Measurements from ENCODE around the gene LRRC45. TPM values are rescaled to one million over a fixed set of nuclear protein-coding genes. Genes with fewer than 3 reads are reported as not detected.

LRRC45 gene
- total and polyA plus RNA-seq, 2 of the 4 experiments (the other 2 are of a cell fraction) = 7.2 to 10.2 TPM

DNA sequence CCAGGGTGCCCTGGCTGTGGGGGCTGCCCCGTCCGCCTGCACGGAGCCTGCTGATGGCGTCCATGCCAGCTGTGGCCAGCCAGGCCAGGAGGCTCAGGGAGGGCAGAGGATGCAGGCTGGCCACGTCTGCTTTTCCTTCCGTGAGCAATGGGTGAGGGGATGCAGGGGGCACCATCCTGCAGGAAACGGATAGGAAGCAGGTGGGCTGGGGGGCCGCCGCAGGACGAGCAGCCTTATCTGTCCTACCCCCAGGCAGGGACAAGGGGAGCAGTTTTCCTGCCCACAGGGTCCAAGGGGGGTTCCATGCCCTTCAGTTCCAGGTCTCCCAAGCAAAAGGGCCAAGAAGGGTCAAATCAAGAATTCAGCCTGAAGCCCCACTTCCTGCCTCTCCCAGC lies 35.7 kb downstream of the LRRC45 start:
- Histone ChIP-seq H2AK5ac (ENCODE audit: low read depth, low read length) (no peak overlapping the region), H3K36me3 (ENCODE audit: control insufficient read depth, insufficient read depth, low read length) (peaks cover 84% of the 10 kb centered on the region), H3K4me2 (ENCODE audit: low read depth, low read length) (no peak overlapping the region), H3K14ac (replicated peaks; ENCODE audit: low read depth, low read length) (no peak overlapping the region), H2BK120ac (ENCODE audit: low read depth, low read length) (no peak overlapping the region), H3K56ac (ENCODE audit: extremely low read depth, insufficient read depth, low read length) (no peak overlapping the region), H3K79me1 (ENCODE audit: low read depth in 1 of 2, low read length in 2 of 2) (peaks cover 11 to 21% of the 10 kb centered on the region in 2 experiments; a peak in 3 of 4 replicates), H2AFZ (replicated peaks; ENCODE audit: low read length, poor library complexity) (no peak overlapping the region), H4K20me1 (ENCODE audit: insufficient read depth, low read length) (no peaks in the 10 kb centered on the region; the same call in none of the 2 replicates), H2BK5ac (ENCODE audit: low read depth, low read length, poor library complexity, severe bottlenecking) (no peak overlapping the region), H4K5ac (ENCODE audit: low read depth, low read length) (no peak overlapping the region), H2BK20ac (ENCODE audit: low read depth, low read length) (no peak overlapping the region), H3K27ac (ENCODE audit: insufficient read depth, low read length) (no peak overlapping the region), H3K4ac (ENCODE audit: low read depth, low read length) (no peak overlapping the region), H3K23ac (ENCODE audit: low read depth, low read length) (no peak overlapping the region), H3K9ac (ENCODE audit: low read depth, low read length) (no peak overlapping the region), H2AK9ac (replicated peaks; ENCODE audit: low read depth, low read length, poor library complexity) (no peak overlapping the region), H3K27me3 (ENCODE audit: control insufficient read depth, insufficient read depth, low read length) (no peaks in the 10 kb centered on the region), H3K4me3 (ENCODE audit: insufficient read depth, low read depth, low read length) (no peak overlapping the region), H2BK15ac (ENCODE audit: low read depth, low read length) (no peak overlapping the region), H3K9me3 (ENCODE audit: control insufficient read depth, insufficient read depth, low read length) (no peaks in the 10 kb centered on the region), H4K91ac (ENCODE audit: insufficient read depth, low read depth, low read length) (no peak overlapping the region), H3K4me1 (ENCODE audit: control insufficient read depth, insufficient read depth, low read length) (no peaks in the 10 kb centered on the region), H3K18ac (ENCODE audit: low read depth, low read length) (no peak overlapping the region), H3K9me1 (ENCODE audit: insufficient read depth, low read length) (no peaks in the 10 kb centered on the region), H4K8ac (ENCODE audit: low read depth in 2 of 2, low read length in 2 of 2) (no peak overlapping the region)
- 97% methylated on average over 6 of the region's 10 CpGs; no CpG with 5 or more reads in 1 of the 2 experiments for WGBS, 2 experiments (ENCODE audit: extremely low coverage in 2 of 2, insufficient read length in 1 of 2)
- no peak for TF ChIP-seq NFE2L2 (IDR thresholded peaks at IDR 0.05; ENCODE audit: low read depth, low read length)
- no peak for TF ChIP-seq BHLHE40 (IDR thresholded peaks at IDR 0.05; ENCODE audit: low read depth, low read length)
- DNase-seq = no peak
- intact Hi-C loops (cut with micrococcal nuclease) (no loop called here), dilution Hi-C loops (cut with HindIII; ENCODE audit: low sequenced_read_pairs, unreplicated experiment) (no loop called here), in situ Hi-C loops (cut with MboI; ENCODE audit: low sequenced_read_pairs) (no loop called here)
- no peak for ATAC-seq (ENCODE audit: low read depth)
- POLR2A ChIA-PET (ENCODE audit: unreplicated experiment) = interaction anchor here (1.3 kb wide), 1 partner anchor 8 kb away, joined by 3 read pairs; no protein-coding TSS in a partner anchor
- no TSS peak for BruUV-seq (replicated peaks)
- CTCF ChIA-PET = no interaction called here

Measured in IMR-90 (cell line).